ENCODE measurements around the gene WDPCP. TPM values are rescaled to one million over a fixed set of nuclear protein-coding genes. Genes with fewer than 3 reads are reported as not detected.

Gene WDPCP
- total RNA-seq, result 42.4 TPM

GRCh38 chr2:63588385-63589147, at the start of gene WDPCP, which contains the start of gene MDH1:
WDPCP (minus strand) TSS chr2:63588477; CDS start chr2:63588271, 206 bp downstream.
MDH1 (plus strand) TSS chr2:63588963; CDS start chr2:63589044, 81 bp downstream.

Small RNAs within 50 kb of the gene (small RNA-seq; reads per million reads assigned to genes)
- gene RF00017, result not detected

Other genes with a start within 250 kb of the WDPCP start
- 238 TPM for gene MDH1, start 486 bp upstream of the WDPCP start, total RNA-seq